ENCODE measurements around the gene USP2. TPM values are rescaled to one million over a fixed set of nuclear protein-coding genes. Genes with fewer than 3 reads are reported as not detected.

USP2 gene
- total and polyA plus RNA-seq, 2 of the 4 experiments (the other 2 are of a cell fraction), result 0.18 to 0.79 TPM

DNA sequence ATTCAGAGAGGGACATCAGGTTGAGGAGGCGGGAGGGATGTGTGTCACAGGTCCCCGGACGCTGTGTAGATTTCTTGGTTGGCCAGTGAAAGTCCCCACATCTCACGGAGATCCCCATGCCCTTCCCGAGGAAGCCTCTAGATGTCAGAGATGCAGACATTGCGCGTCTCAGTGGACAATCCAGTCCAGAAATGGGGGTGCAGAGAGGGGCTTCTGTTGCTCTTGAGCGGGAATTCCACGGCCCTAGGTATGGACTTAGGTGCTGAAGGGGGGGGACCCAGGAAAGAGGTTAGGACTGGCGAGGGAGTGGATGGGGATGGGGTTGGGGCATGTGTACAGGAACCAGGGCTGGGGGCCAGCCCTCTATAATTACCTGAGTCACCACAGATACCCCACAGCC, 34.5 kb upstream of the USP2 start:
- Histone ChIP-seq H4K8ac (ENCODE audit: low read depth in 2 of 2, low read length in 2 of 2) (no peak overlapping the region), H2BK5ac (ENCODE audit: low read depth, low read length, poor library complexity, severe bottlenecking) (no peak overlapping the region), H2AK5ac (ENCODE audit: low read depth, low read length) (no peak overlapping the region; the same call in 1 of the 2 replicates), H2BK20ac (ENCODE audit: low read depth, low read length) (no peak overlapping the region), H3K79me1 (ENCODE audit: low read depth in 1 of 2, low read length in 2 of 2) (peaks cover 17 to 44% of the 10 kb centered on the region in 2 experiments), H3K9ac (ENCODE audit: low read depth, low read length) (no peak overlapping the region), H3K23ac (ENCODE audit: low read depth, low read length) (no peak overlapping the region), H3K4me1 (ENCODE audit: control insufficient read depth, insufficient read depth, low read length) (peaks cover 26% of the 10 kb centered on the region), H3K9me3 (ENCODE audit: control insufficient read depth, insufficient read depth, low read length) (no peaks in the 10 kb centered on the region), H3K4ac (ENCODE audit: low read depth, low read length) (0 out of 2 replicates have a peak overlapping the region, but pooled peaks have one; percentile 4), H3K14ac (replicated peaks; ENCODE audit: low read depth, low read length) (no peak overlapping the region), H3K18ac (ENCODE audit: low read depth, low read length) (no peak overlapping the region), H4K20me1 (ENCODE audit: insufficient read depth, low read length) (peaks cover 38% of the 10 kb centered on the region), H2AFZ (replicated peaks; ENCODE audit: low read length, poor library complexity) (no peak overlapping the region), H3K27me3 (ENCODE audit: control insufficient read depth, insufficient read depth, low read length) (no peaks in the 10 kb centered on the region), H2BK120ac (ENCODE audit: low read depth, low read length) (no peak overlapping the region), H4K5ac (ENCODE audit: low read depth, low read length) (no peak overlapping the region), H3K9me1 (ENCODE audit: insufficient read depth, low read length) (peaks cover 41% of the 10 kb centered on the region), H3K56ac (ENCODE audit: extremely low read depth, insufficient read depth, low read length) (no peak overlapping the region), H2BK15ac (ENCODE audit: low read depth, low read length) (no peak overlapping the region), H4K91ac (ENCODE audit: insufficient read depth, low read depth, low read length) (no peak overlapping the region), H2AK9ac (replicated peaks; ENCODE audit: low read depth, low read length, poor library complexity) (no peak overlapping the region), H3K27ac (ENCODE audit: insufficient read depth, low read length) (no peak overlapping the region), H3K4me3 (ENCODE audit: insufficient read depth, low read depth, low read length) (no peak overlapping the region), H3K4me2 (ENCODE audit: low read depth, low read length) (no peak overlapping the region), H3K36me3 (ENCODE audit: control insufficient read depth, insufficient read depth, low read length) (peaks cover 26% of the 10 kb centered on the region)
- 81% methylated on average over 4 of the region's 10 CpGs; no CpG with 5 or more reads in 1 of the 2 experiments for WGBS, 2 experiments (ENCODE audit: extremely low coverage in 2 of 2, insufficient read length in 1 of 2)
- no peak for DNase-seq
- intact Hi-C loops (cut with micrococcal nuclease), result no loop called here
- TF ChIP-seq RFX5 (IDR thresholded peaks at IDR 0.05; ENCODE audit: low read depth, low read length), result no peak
- in situ Hi-C loops (cut with MboI; ENCODE audit: low sequenced_read_pairs), result no loop called here
- dilution Hi-C loops (cut with HindIII; ENCODE audit: low sequenced_read_pairs, unreplicated experiment), result no loop called here
- no TSS peak for BruUV-seq (replicated peaks)
- ATAC-seq (ENCODE audit: low read depth), result no peak
- CTCF ChIA-PET, result interaction anchor here (0.6 to 1.2 kb wide), 2 partner anchors 11 to 60 kb away, joined by 3 to 4 read pairs; no protein-coding TSS in a partner anchor
- POLR2A ChIA-PET (ENCODE audit: unreplicated experiment), result no interaction called here

Measured in IMR-90 (cell line).